Muscle layer of duodenum (tissue), 2 donors: ENCODE measurements around the gene ZNF609.
"Not testable (repeated sequence)": the region's sequence is repeated elsewhere in the genome, so short reads cannot be mapped to it uniquely, and the experiment has no call there.

ENCODE experiments used
- H3K27ac ChIP-seq: one replicate; pipeline ENCODE4 v1.7.0; 2013; ENCODE audit warnings: mild to moderate bottlenecking, low read length
- H3K27me3 ChIP-seq: one replicate; pipeline ENCODE4 v1.7.0; 2013; ENCODE audit warnings: low read depth, mild to moderate bottlenecking, control low read depth, low read length
- H3K36me3 ChIP-seq, 2 donors: one replicate each; pipeline ENCODE4 v1.7.0; 2013; ENCODE audit warnings: low read length in 2 of 2, control low read depth in 1 of 2, mild to moderate bottlenecking in 1 of 2; ENCODE audit not compliant: insufficient read depth in 2 of 2, control insufficient read depth in 1 of 2
- H3K4me1 ChIP-seq, 2 donors: one replicate each; pipeline ENCODE4 v1.7.0; 2013; ENCODE audit warnings: low read length in 2 of 2, mild to moderate bottlenecking in 2 of 2, control low read depth in 1 of 2, moderate library complexity in 1 of 2; ENCODE audit not compliant: insufficient read depth in 2 of 2, control insufficient read depth in 1 of 2
- H3K4me3 ChIP-seq, 2 donors: one replicate each; pipeline ENCODE4 v1.7.0; 2013; ENCODE audit warnings: low read length in 2 of 2, low read depth in 1 of 2, mild to moderate bottlenecking in 1 of 2
- H3K9me3 ChIP-seq, 2 donors: one replicate each; pipeline ENCODE4 v1.7.0; 2013; ENCODE audit warnings: low read length in 2 of 2, control low read depth in 1 of 2, mild to moderate bottlenecking in 1 of 2; ENCODE audit not compliant: control insufficient read depth in 1 of 2
- donor health status: healthy.

ZNF609 gene

DNA sequence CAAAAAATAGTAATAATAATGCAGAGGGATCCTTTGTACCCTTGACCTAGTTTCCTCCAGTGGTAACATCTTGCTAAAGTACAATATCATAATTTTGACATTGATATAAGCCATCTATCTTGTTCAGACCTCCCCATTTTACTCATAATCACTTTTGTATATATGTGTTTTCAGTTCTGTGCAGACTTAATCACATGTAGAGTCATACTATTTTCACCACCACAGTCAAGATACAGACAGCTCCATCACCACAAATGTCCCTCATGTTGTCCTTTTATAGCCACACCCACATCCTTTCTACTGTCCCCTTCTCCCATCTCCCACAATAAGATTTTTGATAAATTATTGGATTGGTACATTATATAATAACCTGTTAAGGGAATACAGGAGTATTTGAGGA, 25.4 kb downstream of the ZNF609 start:
- Histone ChIP-seq H3K4me1 (peaks cover 0 to 5% of the 10 kb centered on the region in 2 donors), H3K36me3 (no peaks in the 10 kb centered on the region), H3K4me3 (no peak overlapping the region), H3K27ac (no peak overlapping the region), H3K27me3 (no peaks in the 10 kb centered on the region), H3K9me3 (no peaks in the 10 kb centered on the region)

DNA sequence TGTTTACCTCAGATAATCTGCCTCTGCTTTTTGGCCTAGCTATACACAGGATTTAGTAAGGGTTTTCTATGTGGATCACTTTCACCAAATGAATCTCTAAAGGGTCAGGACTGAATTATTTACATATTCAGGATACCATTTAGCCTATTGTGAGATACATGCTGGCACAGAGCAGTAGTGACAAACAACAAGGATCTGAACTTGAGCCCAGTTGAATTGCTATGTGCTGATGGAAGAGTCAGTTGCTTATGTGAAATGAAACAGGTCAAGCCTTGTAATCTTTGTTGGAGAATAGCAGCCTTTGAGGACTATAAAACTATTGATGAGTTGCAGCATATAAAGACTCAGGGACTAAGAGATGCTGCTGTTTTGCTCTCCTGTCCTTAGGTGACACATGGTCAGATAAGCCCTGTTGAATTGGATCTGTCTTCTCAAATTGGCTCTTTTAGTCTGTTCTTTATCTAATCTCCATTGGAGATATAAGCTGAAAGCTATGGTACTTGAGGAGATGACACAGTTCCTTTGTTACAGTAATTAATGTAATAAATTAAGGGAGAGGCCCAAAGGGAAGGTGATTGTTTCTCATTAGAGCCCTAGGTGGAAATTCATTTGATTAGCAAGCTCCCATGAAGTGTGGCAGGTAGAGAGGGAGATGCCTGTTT, 30.4 kb downstream of the ZNF609 start:
- Histone ChIP-seq H3K9me3 (no peaks in the 10 kb centered on the region), H3K4me3 (no peak overlapping the region), H3K27ac (no peak overlapping the region), H3K36me3 (no peaks in the 10 kb centered on the region), H3K4me1 (peaks cover 0 to 19% of the 10 kb centered on the region in 2 donors), H3K27me3 (no peaks in the 10 kb centered on the region)

DNA sequence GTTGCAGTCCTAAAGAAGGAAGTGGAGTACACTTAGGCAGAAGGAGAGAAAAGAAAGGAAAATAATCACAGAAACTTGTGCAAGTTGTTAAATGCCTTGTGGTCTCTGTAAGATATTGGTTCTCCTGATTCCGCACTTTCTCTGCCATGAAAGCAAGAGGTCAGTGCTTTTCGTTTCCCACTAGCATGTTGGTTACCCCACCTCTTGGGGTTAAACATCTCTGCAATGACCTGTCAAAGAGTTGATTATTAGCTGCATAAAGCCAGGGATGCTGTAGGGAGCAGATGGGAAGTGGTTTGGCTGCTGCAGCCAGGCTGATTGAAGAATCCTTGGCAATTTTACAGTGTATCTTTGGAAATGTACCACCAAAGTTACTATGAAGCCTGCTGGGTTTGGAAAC, 33.3 kb downstream of the ZNF609 start:
- no peak overlapping the region for H3K27ac ChIP-seq
- no peaks in the 10 kb centered on the region for H3K9me3 ChIP-seq
- H3K4me3 ChIP-seq: no peak overlapping the region
- H3K4me1 ChIP-seq: peaks cover 0 to 19% of the 10 kb centered on the region in 2 donors
- H3K36me3 ChIP-seq: no peaks in the 10 kb centered on the region
- H3K27me3 ChIP-seq: no peaks in the 10 kb centered on the region

DNA sequence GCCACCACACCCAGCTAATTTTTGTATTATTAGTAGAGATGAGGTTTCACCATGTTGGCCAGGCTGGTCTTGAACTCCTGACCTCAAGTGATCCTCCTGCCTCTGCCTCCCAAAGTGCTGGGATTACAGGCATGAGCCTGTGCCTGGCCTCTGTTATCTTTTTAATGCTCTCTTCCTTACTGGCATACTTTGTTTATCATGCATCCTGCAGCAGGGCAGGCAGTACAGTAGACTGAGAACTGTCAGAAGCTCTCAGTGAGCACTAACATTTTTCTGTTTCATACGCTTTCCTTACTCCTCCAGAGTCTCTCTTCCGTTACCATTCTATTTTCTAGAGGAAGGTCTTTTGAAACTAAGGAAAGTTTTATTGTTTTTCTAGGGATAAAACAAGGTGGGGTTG, 35.6 kb downstream of the ZNF609 start:
- Histone ChIP-seq H3K4me1 (peaks cover under 1 to 24% of the 10 kb centered on the region in 2 donors), H3K36me3 (peaks cover 6 to 14% of the 10 kb centered on the region in 2 donors)
- H3K27ac ChIP-seq, H3K4me3 ChIP-seq, H3K27me3 ChIP-seq, H3K9me3 ChIP-seq: not testable (repeated sequence)

DNA sequence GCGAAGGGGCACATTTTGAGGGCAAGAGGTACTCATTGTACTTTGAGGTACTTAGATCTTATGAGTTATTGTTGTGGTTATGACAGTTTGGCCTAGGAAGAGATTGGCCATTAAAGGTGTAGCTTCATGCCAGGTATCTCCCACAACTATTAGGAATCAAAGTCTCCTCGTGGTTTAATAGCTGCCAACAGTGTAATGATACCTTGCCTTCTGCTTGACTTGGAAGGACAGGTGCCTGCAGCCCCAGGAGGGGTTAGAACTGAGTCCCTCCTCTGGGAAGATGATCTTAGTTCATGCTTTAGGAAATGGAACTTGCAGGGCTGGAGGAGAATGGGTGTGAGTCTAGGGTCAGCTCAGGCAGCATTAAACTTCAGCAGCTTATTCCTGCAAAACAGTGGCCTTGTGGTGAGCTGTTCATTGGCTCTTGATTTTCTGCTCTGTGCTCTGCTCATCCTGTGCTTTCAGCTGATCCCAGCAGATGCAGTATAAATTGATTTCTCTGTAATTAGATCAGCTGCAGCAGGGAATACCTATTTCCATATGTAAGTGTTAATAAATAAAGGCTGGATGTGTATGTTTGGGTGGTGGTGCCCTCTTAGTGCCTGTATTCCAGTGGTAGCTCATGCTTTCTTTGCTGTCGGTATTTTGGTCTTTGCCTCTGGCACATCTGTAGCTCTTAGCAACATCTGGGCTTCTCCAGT, 40.5 kb downstream of the ZNF609 start:
- no peaks in the 10 kb centered on the region for H3K27me3 ChIP-seq
- no peak overlapping the region for H3K4me3 ChIP-seq
- peaks cover 13 to 14% of the 10 kb centered on the region in 2 donors for H3K36me3 ChIP-seq
- peaks cover 17 to 53% of the 10 kb centered on the region in 2 donors for H3K4me1 ChIP-seq
- H3K27ac ChIP-seq: no peak overlapping the region
- H3K9me3 ChIP-seq: no peaks in the 10 kb centered on the region

DNA sequence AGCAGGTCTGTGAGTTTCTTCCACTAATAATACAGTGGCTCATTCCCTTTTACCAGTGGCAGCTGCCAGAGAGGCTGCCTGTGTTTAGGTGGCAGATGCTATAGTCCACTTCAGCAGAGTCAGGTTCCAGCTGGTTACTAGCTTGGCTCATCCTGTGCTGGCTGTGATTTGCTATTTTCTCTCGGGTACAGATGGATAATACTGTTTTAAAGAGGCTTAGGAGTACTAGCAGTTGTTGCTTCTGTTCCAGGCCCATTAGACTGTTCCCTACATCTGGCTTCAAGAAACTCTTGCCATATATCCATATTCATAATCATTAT, 41.0 kb downstream of the ZNF609 start:
- Histone ChIP-seq H3K27me3 (no peaks in the 10 kb centered on the region), H3K9me3 (no peaks in the 10 kb centered on the region), H3K27ac (no peak overlapping the region), H3K4me1 (peaks cover 17 to 53% of the 10 kb centered on the region in 2 donors), H3K4me3 (no peak overlapping the region), H3K36me3 (peaks cover 13 to 14% of the 10 kb centered on the region in 2 donors)

DNA sequence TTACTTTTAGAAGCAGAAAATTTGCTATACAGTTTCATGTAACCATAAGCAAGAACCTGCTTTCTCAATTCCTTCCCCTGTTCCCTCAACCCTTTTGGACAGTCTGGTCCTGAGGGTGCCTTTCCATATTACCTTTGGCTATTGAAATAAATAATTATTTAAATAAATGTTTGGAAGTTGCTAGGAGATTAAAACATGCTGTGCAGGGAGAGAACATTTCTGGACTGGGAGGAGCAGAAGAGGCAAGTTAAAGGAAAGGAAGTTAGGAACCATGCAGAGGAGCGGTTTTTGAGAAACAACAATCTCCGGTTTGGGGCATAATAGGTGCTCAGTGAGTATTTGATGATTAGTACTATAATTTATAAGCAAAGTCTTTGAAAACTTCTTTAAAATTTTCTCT, 41.8 kb downstream of the ZNF609 start:
- Histone ChIP-seq H3K4me1 (peaks cover 22 to 59% of the 10 kb centered on the region in 2 donors), H3K4me3 (no peak overlapping the region), H3K27ac (peak overlapping the region; percentile 43), H3K36me3 (peaks cover 13 to 14% of the 10 kb centered on the region in 2 donors), H3K9me3 (no peaks in the 10 kb centered on the region), H3K27me3 (no peaks in the 10 kb centered on the region)

DNA sequence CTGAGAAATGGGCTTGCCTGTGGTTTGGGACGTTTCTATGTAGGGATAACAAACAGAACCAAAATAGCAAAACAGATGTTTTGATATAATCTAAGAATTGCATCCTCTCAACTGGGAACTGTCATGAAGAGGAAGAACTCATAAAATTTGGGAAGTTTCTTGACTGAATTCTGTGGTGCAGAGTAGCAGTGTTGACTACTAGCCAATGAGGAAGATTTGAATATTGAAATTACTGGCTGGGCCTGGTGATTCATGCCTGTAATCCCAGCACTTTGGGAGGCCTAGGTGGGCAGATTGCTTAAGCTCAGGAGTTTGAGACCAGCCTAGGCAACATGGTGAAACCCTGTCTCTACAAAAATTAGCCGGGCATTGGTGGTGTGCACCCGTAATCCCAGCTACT, 42.2 kb downstream of the ZNF609 start:
- peak overlapping the region in 1 of 2 donors; percentile 9 for H3K4me3 ChIP-seq

DNA sequence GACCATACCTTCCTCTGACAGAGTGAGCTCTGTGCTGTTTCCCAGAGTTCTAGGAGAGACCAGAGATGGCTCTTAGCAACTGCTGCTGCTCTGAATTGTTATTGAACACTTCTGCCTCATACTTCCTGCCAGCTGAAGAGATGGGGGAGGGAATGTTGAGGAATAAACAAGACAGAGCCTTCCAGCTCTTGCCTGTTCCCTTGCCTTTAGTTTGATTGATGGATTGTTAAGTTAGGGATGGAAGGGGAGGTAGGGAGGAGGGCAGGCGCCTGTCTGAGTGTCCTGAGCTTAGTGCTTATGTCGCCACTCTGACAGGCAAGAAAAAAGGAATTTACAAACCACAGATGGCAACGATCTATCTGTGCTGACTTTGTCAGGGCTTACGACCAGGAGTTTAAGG, 42.8 kb downstream of the ZNF609 start:
- no peaks in the 10 kb centered on the region for H3K27me3 ChIP-seq
- H3K36me3 ChIP-seq: peaks cover 13 to 14% of the 10 kb centered on the region in 2 donors
- peak overlapping the region; percentile 57 for H3K27ac ChIP-seq
- no peaks in the 10 kb centered on the region for H3K9me3 ChIP-seq
- peaks cover 31 to 69% of the 10 kb centered on the region in 2 donors for H3K4me1 ChIP-seq
- peak overlapping the region in 1 of 2 donors; percentile 9 for H3K4me3 ChIP-seq

More for the DNA sequence above, 42.2 kb downstream of the ZNF609 start:
- H3K4me1 ChIP-seq: peaks cover 25 to 63% of the 10 kb centered on the region in 2 donors
- no peaks in the 10 kb centered on the region for H3K27me3 ChIP-seq
- peak overlapping the region; percentile 57 for H3K27ac ChIP-seq
- H3K9me3 ChIP-seq: no peaks in the 10 kb centered on the region
- peaks cover 13 to 14% of the 10 kb centered on the region in 2 donors for H3K36me3 ChIP-seq

DNA sequence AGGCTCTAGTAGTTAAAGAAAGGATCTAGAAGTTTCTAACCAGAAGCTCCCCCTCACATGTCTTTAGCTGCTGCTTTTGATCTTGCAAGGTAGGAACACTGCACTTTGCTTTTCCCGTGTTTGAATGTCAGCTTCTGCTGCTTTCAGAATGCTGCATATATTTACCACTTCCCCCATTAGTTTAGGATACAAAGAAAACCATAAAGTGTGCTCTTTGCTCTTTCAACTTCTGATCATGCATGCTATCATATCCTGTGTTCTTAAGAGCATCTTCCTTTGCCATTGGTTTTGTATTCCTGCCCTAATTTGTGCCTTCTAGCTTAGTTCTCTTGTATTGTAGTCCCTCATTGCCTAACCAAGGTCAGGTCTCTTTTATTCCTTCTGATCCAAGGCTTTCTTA, 43.3 kb downstream of the ZNF609 start:
- peaks cover 34 to 71% of the 10 kb centered on the region in 2 donors for H3K4me1 ChIP-seq
- peaks cover 13 to 14% of the 10 kb centered on the region in 2 donors for H3K36me3 ChIP-seq
- H3K27me3 ChIP-seq: no peaks in the 10 kb centered on the region
- H3K9me3 ChIP-seq: no peaks in the 10 kb centered on the region
- peak overlapping the region in 1 of 2 donors; percentile 9 for H3K4me3 ChIP-seq
- peak overlapping the region; percentile 57 for H3K27ac ChIP-seq

DNA sequence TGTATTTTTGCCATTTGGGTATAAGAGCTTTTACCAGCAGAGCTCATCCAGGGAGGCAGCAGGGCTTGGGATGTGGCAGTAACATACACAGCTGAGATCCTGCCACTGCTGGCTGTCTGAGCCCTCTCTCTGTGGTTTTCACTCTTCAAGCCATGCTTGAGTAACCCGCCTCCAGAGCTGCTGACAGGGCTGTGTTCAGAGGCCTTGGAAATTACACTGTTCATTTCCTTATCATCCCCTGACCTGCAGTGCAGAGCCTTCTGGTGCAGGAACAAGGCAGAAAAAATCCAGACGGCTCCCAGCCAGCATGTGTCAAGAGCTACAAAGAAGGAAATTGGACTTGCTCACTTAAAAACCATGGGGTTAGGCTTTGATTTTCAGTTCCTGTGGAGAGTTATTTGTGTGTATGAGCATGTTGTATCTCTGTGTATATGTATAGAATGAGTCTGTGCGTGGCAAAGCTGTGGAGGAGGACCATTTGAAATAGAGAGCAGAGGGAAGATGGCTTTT, 47.0 kb downstream of the ZNF609 start:
- no peaks in the 10 kb centered on the region for H3K9me3 ChIP-seq
- no peak overlapping the region for H3K4me3 ChIP-seq
- H3K27ac ChIP-seq: peak overlapping the region; percentile 13
- no peaks in the 10 kb centered on the region for H3K36me3 ChIP-seq
- no peaks in the 10 kb centered on the region for H3K27me3 ChIP-seq
- H3K4me1 ChIP-seq: peaks cover 20 to 61% of the 10 kb centered on the region in 2 donors
